Stomach (tissue), 9 donors: Measurements from ENCODE around the gene NID2. TPM values are rescaled to one million over a fixed set of nuclear protein-coding genes. Genes with fewer than 3 reads are reported as not detected.

Source experiments
- DNase-seq, 2 donors: peaks; one replicate each; pipeline versions ENCODE4 v3.0.0 to v3.0.0-alpha.2; 2013 to 2019
- H3K27ac ChIP-seq, 5 donors: fragments of 200-600 bp in 4 of 5; sonication (generic) in 4 of 5; one replicate each; pipeline ENCODE4 v1.5.1; 2013 to 2019; ENCODE audit warnings: mild to moderate bottlenecking in 1 of 5, moderate library complexity in 1 of 5
- H3K27me3 ChIP-seq, 3 donors: fragments of 200-600 bp; sonication (generic); one replicate each; pipeline ENCODE4 v1.5.1; 2017 to 2019; ENCODE audit warnings: mixed run types in 1 of 3
- H3K36me3 ChIP-seq, 4 donors: fragments of 200-600 bp; sonication (generic); 1 replicate in 3 of 4; 2 replicates in 1 of 4; pipeline ENCODE4 v1.5.1; 2016 to 2019
- H3K4me1 ChIP-seq, 4 donors: fragments of 200-600 bp; sonication (generic); one replicate each; pipeline ENCODE4 v1.5.1; 2016 to 2019
- H3K4me3 ChIP-seq, 4 donors: fragments of 200-600 bp; sonication (generic) in 3 of 4; one replicate each; pipeline ENCODE4 v1.5.1; 2016 to 2019; ENCODE audit warnings: mild to moderate bottlenecking in 1 of 4
- H3K9me3 ChIP-seq, 4 donors: fragments of 200-600 bp; sonication (generic); one replicate each; pipeline ENCODE4 v1.5.1; 2016 to 2019
- EP300 ChIP-seq: sonication (generic); formaldehyde crosslinking; IDR thresholded peaks from one replicate; pipeline ENCODE4 v1.6.1; 2017; ENCODE audit warnings: antibody characterized with exemption
- POLR2A ChIP-seq, 4 donors: fragments of 450-650 bp; IDR thresholded peaks; one replicate each; pipeline ENCODE4 v1.6.1; 2016; ENCODE audit warnings: antibody characterized with exemption in 4 of 4, control low read depth in 2 of 4, mild to moderate bottlenecking in 1 of 4, moderate library complexity in 1 of 4
- POLR2AphosphoS5 ChIP-seq, 3 donors: sonication (generic); formaldehyde crosslinking; IDR thresholded peaks; one replicate each; pipeline ENCODE4 v1.6.1; 2016; ENCODE audit warnings: antibody characterized with exemption in 3 of 3
- WGBS, 5 donors: extraction: QIAGEN DNeasy Blood & Tissue Kit in 3 of 5; methylation state at CpG; one replicate each; pipeline versions ENCODE4 v1.1.5 to v1.1.7; 2013 to 2018; 5-methylcytosine and 5-hydroxymethylcytosine counted together
- intact Hi-C: fragments of 100-400 bp; cut with DNase I; formaldehyde crosslinking; loops from one replicate; pipeline ENCODE4 v1.15.1; 2023; ENCODE audit warnings: low total_unique reads
- polyA plus RNA-seq, 3 donors: library from polyadenylated mRNA; stranded (reverse); fragments of 200-250 nt; gene quantifications; one replicate each; pipeline ENCODE4 v1.2.3, GENCODE V29; 2013
- total RNA-seq, 5 donors: library from RNA; depleted of rRNA; stranded (reverse); fragments of >200 nt; gene quantifications; one replicate each; pipeline versions ENCODE4 v1.1.0 to v1.2.3, GENCODE V29; 2014 to 2016
- TF ChIP-seq, protein P1 (sequence below), 7 experiments: fragments of 450-650 bp in 4 of 7; fragments of 200-600 bp in 3 of 7; sonication (generic) in 3 of 7; IDR thresholded peaks; one replicate each; pipeline ENCODE4 v1.5.1; 2016 to 2019; ENCODE audit warnings: antibody characterized with exemption in 7 of 7, control low read depth in 2 of 7, mild to moderate bottlenecking in 1 of 7
- donor health status: healthy with polysubstance abuse.
- donor health status: Bipolar disorder and iron deficiency.
- donor health status: healthy.

Gene NID2
- total and polyA plus RNA-seq, 8 donors = 1.7 to 67.0 (median 14.2) TPM

DNA sequence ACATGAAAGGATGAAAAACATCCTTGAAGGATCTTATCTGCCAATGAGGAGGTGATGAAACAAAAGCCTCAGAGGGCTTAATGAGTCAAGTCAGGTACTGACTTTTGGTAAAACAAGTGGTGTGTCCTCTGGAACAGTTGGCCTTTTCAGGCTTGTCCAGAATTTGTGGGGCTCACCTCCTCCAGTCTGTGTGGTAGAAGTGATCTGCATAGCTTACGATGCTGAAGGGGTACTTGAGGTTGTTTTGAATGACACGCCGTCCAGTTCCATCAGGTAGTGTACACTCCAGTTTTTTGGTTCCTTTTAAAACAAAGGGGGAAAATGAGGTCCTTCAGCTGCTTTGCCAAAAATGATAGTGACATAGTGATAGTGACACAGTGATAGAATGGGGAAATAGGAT, 62.5 kb downstream of the NID2 start:
- no peaks in the 10 kb centered on the region for H3K9me3 ChIP-seq
- H3K4me3 ChIP-seq = no peak overlapping the region
- peaks cover 15 to 34% (median 23%) of the 10 kb centered on the region in 4 donors for H3K4me1 ChIP-seq
- TF ChIP-seq EP300 = no peak
- no peak for TF ChIP-seq POLR2A (IDR thresholded peaks at IDR 0.05)
- TF ChIP-seq POLR2AphosphoS5 (IDR thresholded peaks at IDR 0.05) = no peak
- no peak for DNase-seq
- H3K27ac ChIP-seq = peak overlapping the region in 2 of 5 donors; percentile 8 to 81
- no peaks in the 10 kb centered on the region for H3K27me3 ChIP-seq
- intact Hi-C loops = no loop called here
- H3K36me3 ChIP-seq = peaks cover 63 to 100% (median 93%) of the 10 kb centered on the region in 4 donors
- WGBS, 5 donors = 94 to 100% (median 97%) methylated on average over 3 of the region's 3 CpGs

- intact Hi-C loops = no loop called here
- WGBS, 5 donors = 62 to 88% (median 67%) methylated on average over 2 of the region's 2 CpGs
These were observed 63.2 kb downstream of the NID2 start for GRCh38 chr14:52005625-52006024.

DNA sequence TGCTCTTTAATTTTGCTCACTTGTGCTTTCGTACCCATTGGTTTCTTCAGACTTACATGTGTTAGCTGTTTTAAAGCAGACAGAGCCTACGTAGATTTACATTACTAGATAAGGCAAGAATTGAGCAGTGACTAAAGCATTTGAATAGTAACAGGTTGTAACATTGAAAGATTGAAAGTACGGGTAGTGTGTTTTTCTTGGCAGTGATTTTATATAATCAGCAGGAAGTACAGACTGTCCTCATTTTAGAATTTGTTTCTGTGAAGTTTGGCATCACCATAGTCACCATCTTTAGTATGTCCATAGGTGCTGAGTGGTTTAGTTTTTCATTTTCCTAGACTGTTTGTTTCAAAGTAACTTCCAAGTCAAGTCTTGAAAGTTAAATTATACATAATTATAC, 65.5 kb downstream of the NID2 start:
- peak overlapping the region in 4 of 5 donors; percentile 55 to 83 (median 81) for H3K27ac ChIP-seq
- WGBS, 5 donors = 26 to 49% (median 34%) methylated on average over 3 of the region's 3 CpGs
- intact Hi-C loops = no loop called here

More at GRCh38 chr14:52005625-52006024, 63.2 kb downstream of the NID2 start:
- DNase-seq = no peak
- H3K36me3 ChIP-seq = peaks cover 55 to 100% (median 91%) of the 10 kb centered on the region in 4 donors
- H3K4me3 ChIP-seq = no peak overlapping the region
- no peaks in the 10 kb centered on the region for H3K27me3 ChIP-seq
- H3K27ac ChIP-seq = peak overlapping the region in 1 of 5 donors; percentile 81
- H3K9me3 ChIP-seq = no peaks in the 10 kb centered on the region
- TF ChIP-seq EP300 = no peak
- TF ChIP-seq, protein P1, sequence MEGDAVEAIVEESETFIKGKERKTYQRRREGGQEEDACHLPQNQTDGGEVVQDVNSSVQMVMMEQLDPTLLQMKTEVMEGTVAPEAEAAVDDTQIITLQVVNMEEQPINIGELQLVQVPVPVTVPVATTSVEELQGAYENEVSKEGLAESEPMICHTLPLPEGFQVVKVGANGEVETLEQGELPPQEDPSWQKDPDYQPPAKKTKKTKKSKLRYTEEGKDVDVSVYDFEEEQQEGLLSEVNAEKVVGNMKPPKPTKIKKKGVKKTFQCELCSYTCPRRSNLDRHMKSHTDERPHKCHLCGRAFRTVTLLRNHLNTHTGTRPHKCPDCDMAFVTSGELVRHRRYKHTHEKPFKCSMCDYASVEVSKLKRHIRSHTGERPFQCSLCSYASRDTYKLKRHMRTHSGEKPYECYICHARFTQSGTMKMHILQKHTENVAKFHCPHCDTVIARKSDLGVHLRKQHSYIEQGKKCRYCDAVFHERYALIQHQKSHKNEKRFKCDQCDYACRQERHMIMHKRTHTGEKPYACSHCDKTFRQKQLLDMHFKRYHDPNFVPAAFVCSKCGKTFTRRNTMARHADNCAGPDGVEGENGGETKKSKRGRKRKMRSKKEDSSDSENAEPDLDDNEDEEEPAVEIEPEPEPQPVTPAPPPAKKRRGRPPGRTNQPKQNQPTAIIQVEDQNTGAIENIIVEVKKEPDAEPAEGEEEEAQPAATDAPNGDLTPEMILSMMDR (IDR thresholded peaks at IDR 0.05) = no peak
- no peak for TF ChIP-seq POLR2AphosphoS5 (IDR thresholded peaks at IDR 0.05)
- TF ChIP-seq POLR2A (IDR thresholded peaks at IDR 0.05) = no peak
- peaks cover 17 to 41% (median 25%) of the 10 kb centered on the region in 4 donors for H3K4me1 ChIP-seq

DNA sequence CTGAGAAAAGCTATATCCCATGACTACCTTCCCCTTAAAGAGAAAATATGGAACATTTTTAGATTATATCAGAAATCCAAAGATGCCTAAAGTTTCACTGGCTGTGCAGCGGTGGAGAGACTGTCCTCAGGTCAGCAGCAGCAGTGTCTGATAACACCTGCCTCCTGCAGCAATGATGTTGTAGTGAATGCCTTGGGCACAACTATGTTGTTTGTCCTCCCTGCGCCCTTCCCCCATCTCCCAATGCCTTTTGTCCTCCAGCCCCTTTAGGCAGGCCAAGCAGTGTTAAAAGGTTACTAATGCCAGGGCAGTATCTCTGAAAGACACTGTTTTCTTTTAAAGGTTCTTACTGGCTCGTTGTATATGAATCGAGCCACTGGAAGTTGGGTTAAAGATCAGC, 66.3 kb downstream of the NID2 start:
- H3K4me1 ChIP-seq = peaks cover 18 to 49% (median 25%) of the 10 kb centered on the region in 4 donors
- no peaks in the 10 kb centered on the region for H3K27me3 ChIP-seq
- H3K36me3 ChIP-seq = peaks cover 24 to 98% (median 84%) of the 10 kb centered on the region in 4 donors
- no peaks in the 10 kb centered on the region for H3K9me3 ChIP-seq
- H3K4me3 ChIP-seq = no peak overlapping the region
- TF ChIP-seq POLR2AphosphoS5 (IDR thresholded peaks at IDR 0.05) (no peak), EP300 (no peak), POLR2A (IDR thresholded peaks at IDR 0.05) (no peak)
- TF ChIP-seq, protein P1 (IDR thresholded peaks at IDR 0.05) = no peak
- intact Hi-C loops = no loop called here
- 58 to 77% (median 65%) methylated on average over 4 of the region's 4 CpGs for WGBS, 5 donors
- peak overlapping the region; percentile 34 to 83 (median 81) for H3K27ac ChIP-seq
- no peak for DNase-seq

More for the DNA sequence above, 65.5 kb downstream of the NID2 start:
- Histone ChIP-seq H3K9me3 (no peaks in the 10 kb centered on the region), H3K27me3 (no peaks in the 10 kb centered on the region), H3K4me3 (no peak overlapping the region), H3K4me1 (peaks cover 18 to 49% (median 25%) of the 10 kb centered on the region in 4 donors), H3K36me3 (peaks cover 32 to 100% (median 85%) of the 10 kb centered on the region in 4 donors)
- no peak for DNase-seq
- peak; percentile 47 to 68 (median 66) for TF ChIP-seq POLR2AphosphoS5 (IDR thresholded peaks at IDR 0.05)
- TF ChIP-seq EP300 = no peak

- H3K36me3 ChIP-seq = peaks cover 15 to 89% (median 73%) of the 10 kb centered on the region in 4 donors
These were observed 68.2 kb downstream of the NID2 start for GRCh38 chr14:52000696-52001095.

More at GRCh38 chr14:52000696-52001095, 68.2 kb downstream of the NID2 start:
- peak overlapping the region in 1 of 5 donors; percentile 81 for H3K27ac ChIP-seq
- H3K9me3 ChIP-seq = no peaks in the 10 kb centered on the region
- no peak overlapping the region for H3K4me3 ChIP-seq
- intact Hi-C loops = no loop called here
- peaks cover 18 to 64% (median 29%) of the 10 kb centered on the region in 4 donors for H3K4me1 ChIP-seq
- DNase-seq = no peak
- TF ChIP-seq, protein P1 (IDR thresholded peaks at IDR 0.05) = no peak
- WGBS, 5 donors = 71 to 80% (median 76%) methylated on average over 3 of the region's 3 CpGs
- no peaks in the 10 kb centered on the region for H3K27me3 ChIP-seq
